Osteoblast (primary cell): ENCODE results near the gene RAB10. TPM values are rescaled to one million over a fixed set of nuclear protein-coding genes. Genes with fewer than 3 reads are reported as not detected.

Source experiments
- DNase-seq: peaks from one replicate; pipeline ENCODE4 v3.0.0; 2011; ENCODE audit warnings: low spot score, mixed read lengths; ENCODE audit not compliant: insufficient read length; ENCODE audit errors: missing footprints
- H2AFZ ChIP-seq: 2 replicates; pipeline ENCODE4 v1.6.0; 2011; ENCODE audit warnings: mild to moderate bottlenecking, low read length
- H3K27ac ChIP-seq: 2 replicates; pipeline ENCODE4 v1.5.1; 2011; ENCODE audit warnings: mild to moderate bottlenecking, low read depth, low read length, moderate library complexity
- H3K27me3 ChIP-seq: 2 replicates; pipeline ENCODE4 v1.6.0; 2012; ENCODE audit warnings: mild to moderate bottlenecking, control low read depth, inconsistent platforms, low read length, moderate library complexity; ENCODE audit not compliant: insufficient read depth
- H3K36me3 ChIP-seq: 2 replicates; pipeline ENCODE4 v1.5.1; 2011; ENCODE audit warnings: mild to moderate bottlenecking, low read length, control low read depth, moderate library complexity; ENCODE audit not compliant: insufficient read depth
- H3K4me1 ChIP-seq: 2 replicates; pipeline ENCODE4 v1.5.1; 2011; ENCODE audit warnings: mild to moderate bottlenecking, low read length, control low read depth, moderate library complexity; ENCODE audit not compliant: insufficient read depth
- H3K4me2 ChIP-seq: 2 replicates; pipeline ENCODE4 v1.6.0; 2011; ENCODE audit warnings: mild to moderate bottlenecking, low read length; ENCODE audit not compliant: insufficient read depth
- H3K4me3 ChIP-seq: fragments of 200-600 bp; sonication (generic); 3 replicates; pipeline ENCODE4 v1.5.1; 2012; ENCODE audit warnings: mild to moderate bottlenecking, low read length, inconsistent platforms; ENCODE audit not compliant: insufficient read depth
- H3K79me2 ChIP-seq: 2 replicates; pipeline ENCODE4 v1.6.0; 2012; ENCODE audit warnings: mild to moderate bottlenecking, low read length, control low read depth, inconsistent platforms; ENCODE audit not compliant: insufficient read depth
- H3K9me3 ChIP-seq: 2 replicates; pipeline ENCODE4 v1.5.1; 2011; ENCODE audit warnings: low read depth, low read length, control low read depth
- H4K20me1 ChIP-seq: 2 replicates; pipeline ENCODE4 v1.6.0; 2012; ENCODE audit warnings: mild to moderate bottlenecking, low read length, control low read depth; ENCODE audit not compliant: insufficient read depth
- total RNA-seq: library from RNA; depleted of rRNA; stranded (reverse); fragments of >200 nt; gene quantifications from 2 replicates; pipeline ENCODE4 v1.2.3, GENCODE V29; 2012
- TF ChIP-seq, protein P1 (sequence below): IDR thresholded peaks from 2 replicates; pipeline ENCODE4 v1.5.1; 2011; ENCODE audit warnings: mild to moderate bottlenecking, low read depth, low read length, moderate library complexity; ENCODE audit errors: extremely low read depth

The RAB10 gene
- total RNA-seq, 1 donor: 151 TPM

GRCh38 chr2:26157580-26157979 is 123.7 kb downstream of the RAB10 start:
- Histone ChIP-seq H2AFZ (no peak overlapping the region), H4K20me1 (no peaks in the 10 kb centered on the region), H3K79me2 (no peaks in the 10 kb centered on the region), H3K27me3 (no peaks in the 10 kb centered on the region), H3K36me3 (no peaks in the 10 kb centered on the region), H3K27ac (no peak overlapping the region), H3K9me3 (no peaks in the 10 kb centered on the region), H3K4me3 (no peak overlapping the region), H3K4me1 (no peaks in the 10 kb centered on the region), H3K4me2 (no peak overlapping the region)
- TF ChIP-seq, protein P1, sequence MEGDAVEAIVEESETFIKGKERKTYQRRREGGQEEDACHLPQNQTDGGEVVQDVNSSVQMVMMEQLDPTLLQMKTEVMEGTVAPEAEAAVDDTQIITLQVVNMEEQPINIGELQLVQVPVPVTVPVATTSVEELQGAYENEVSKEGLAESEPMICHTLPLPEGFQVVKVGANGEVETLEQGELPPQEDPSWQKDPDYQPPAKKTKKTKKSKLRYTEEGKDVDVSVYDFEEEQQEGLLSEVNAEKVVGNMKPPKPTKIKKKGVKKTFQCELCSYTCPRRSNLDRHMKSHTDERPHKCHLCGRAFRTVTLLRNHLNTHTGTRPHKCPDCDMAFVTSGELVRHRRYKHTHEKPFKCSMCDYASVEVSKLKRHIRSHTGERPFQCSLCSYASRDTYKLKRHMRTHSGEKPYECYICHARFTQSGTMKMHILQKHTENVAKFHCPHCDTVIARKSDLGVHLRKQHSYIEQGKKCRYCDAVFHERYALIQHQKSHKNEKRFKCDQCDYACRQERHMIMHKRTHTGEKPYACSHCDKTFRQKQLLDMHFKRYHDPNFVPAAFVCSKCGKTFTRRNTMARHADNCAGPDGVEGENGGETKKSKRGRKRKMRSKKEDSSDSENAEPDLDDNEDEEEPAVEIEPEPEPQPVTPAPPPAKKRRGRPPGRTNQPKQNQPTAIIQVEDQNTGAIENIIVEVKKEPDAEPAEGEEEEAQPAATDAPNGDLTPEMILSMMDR: no peak
- DNase-seq: no peak

DNA sequence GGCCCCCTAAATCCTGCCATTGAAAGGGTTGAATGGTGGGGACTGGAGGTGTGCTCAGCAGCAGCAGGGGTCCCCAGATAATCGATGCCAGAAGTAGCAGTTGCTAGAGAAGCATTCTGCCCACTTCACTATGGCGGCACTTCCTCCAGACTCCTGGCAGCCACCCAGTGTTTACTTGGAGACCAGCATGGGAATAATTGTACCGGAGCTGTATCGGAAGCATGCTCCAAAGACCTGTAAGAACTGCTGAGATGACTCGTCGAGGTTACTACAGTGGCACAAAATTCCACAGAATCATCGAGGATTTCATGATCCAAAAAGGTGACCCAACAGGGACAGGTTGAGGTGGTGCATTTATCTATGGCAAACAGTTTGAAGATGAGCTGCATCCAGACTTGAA is 128.0 kb downstream of the RAB10 start:
- H3K9me3 ChIP-seq: no peaks in the 10 kb centered on the region
- H3K27ac ChIP-seq: no peak overlapping the region
- no peak for DNase-seq

DNA sequence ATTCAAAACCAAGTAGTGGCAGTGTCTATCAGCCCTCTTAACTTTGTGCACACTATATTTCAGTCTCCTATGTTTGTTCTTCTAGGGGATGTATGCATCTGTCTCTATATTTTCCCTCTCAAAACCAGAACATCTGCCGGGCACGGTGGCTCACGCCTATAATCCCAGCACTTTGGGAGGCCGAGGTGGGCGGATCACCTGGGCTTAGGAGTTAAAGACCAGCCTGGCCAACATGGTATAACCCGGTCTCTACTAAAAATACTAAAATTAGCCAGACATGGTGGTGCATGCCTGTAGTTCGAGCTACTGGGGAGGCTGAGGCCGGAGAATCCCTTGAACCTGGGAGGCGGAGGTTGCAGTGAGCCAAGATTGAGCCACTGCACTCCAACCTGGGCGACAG is 129.1 kb downstream of the RAB10 start:
- Histone ChIP-seq H3K4me2 (no peak overlapping the region), H3K4me1 (no peaks in the 10 kb centered on the region), H3K27ac (no peak overlapping the region), H3K79me2 (no peaks in the 10 kb centered on the region), H3K36me3 (no peaks in the 10 kb centered on the region), H4K20me1 (no peaks in the 10 kb centered on the region), H3K9me3 (no peaks in the 10 kb centered on the region), H3K27me3 (peaks cover 4% of the 10 kb centered on the region), H3K4me3 (no peak overlapping the region), H2AFZ (no peak overlapping the region)
- DNase-seq: no peak
- TF ChIP-seq, protein P1: no peak

More for the DNA sequence above, 128.0 kb downstream of the RAB10 start:
- H3K36me3 ChIP-seq: no peaks in the 10 kb centered on the region
- H2AFZ ChIP-seq: no peak overlapping the region
- H3K4me2 ChIP-seq: no peak overlapping the region
- no peaks in the 10 kb centered on the region for H4K20me1 ChIP-seq
- H3K4me3 ChIP-seq: no peak overlapping the region
- TF ChIP-seq, protein P1: no peak
- H3K27me3 ChIP-seq: peaks cover 4% of the 10 kb centered on the region
- H3K79me2 ChIP-seq: no peaks in the 10 kb centered on the region
- no peaks in the 10 kb centered on the region for H3K4me1 ChIP-seq

GRCh38 chr2:26164231-26164630 is 130.3 kb downstream of the RAB10 start:
- DNase-seq: peak; percentile 29
- Histone ChIP-seq H3K4me1 (no peaks in the 10 kb centered on the region), H3K36me3 (no peaks in the 10 kb centered on the region), H3K4me3 (no peak overlapping the region), H4K20me1 (no peaks in the 10 kb centered on the region), H3K79me2 (no peaks in the 10 kb centered on the region), H3K27ac (no peak overlapping the region), H2AFZ (no peak overlapping the region), H3K4me2 (no peak overlapping the region), H3K9me3 (no peaks in the 10 kb centered on the region), H3K27me3 (peaks cover 4% of the 10 kb centered on the region)
- TF ChIP-seq, protein P1: no peak
